Activated CD4-positive, alpha-beta memory T cell treated with anti-CD3 and anti-CD28 coated beads, Interleukin-2, amount 10 ng/mL, durations not matched to agents 7 days and 5 days (primary cell): ENCODE measurements around the gene TNFSF13. TPM values are rescaled to one million over a fixed set of nuclear protein-coding genes. Genes with fewer than 3 reads are reported as not detected.
"Not testable (repeated sequence)": the region's sequence is repeated elsewhere in the genome, so short reads cannot be mapped to it uniquely, and the experiment has no call there.

Experiments used
- CTCF ChIA-PET: fragments of 350-600 bp; sonication (Branson Sonifier 250); formaldehyde crosslinking; loops from one replicate; lab custom pipeline; 2021; ENCODE audit warnings: antibody characterized with exemption, inconsistent platforms; lab: Charles Lee
- POLR2A ChIA-PET: fragments of 350-600 bp; sonication (Branson Sonifier 250); formaldehyde crosslinking; loops from one replicate; lab custom pipeline; 2021; ENCODE audit warnings: antibody characterized with exemption; lab: Charles Lee
- DNase-seq: peaks from one replicate; pipeline ENCODE4 v3.0.0-alpha.2; 2020
- H3K27ac Mint-ChIP-seq: one replicate; pipeline ENCODE4 v1.8.0; 2021; ENCODE audit warnings: mild to moderate bottlenecking, mixed read lengths
- H3K27me3 Mint-ChIP-seq: one replicate; pipeline ENCODE4 v1.8.0; 2021; ENCODE audit warnings: mixed read lengths
- H3K36me3 Mint-ChIP-seq: one replicate; pipeline ENCODE4 v1.8.0; 2021; ENCODE audit warnings: low read depth, mixed read lengths
- H3K4me1 Mint-ChIP-seq: one replicate; pipeline ENCODE4 v1.8.0; 2021; ENCODE audit warnings: mixed read lengths
- H3K4me3 Mint-ChIP-seq: one replicate; pipeline ENCODE4 v1.8.0; 2021; ENCODE audit warnings: mild to moderate bottlenecking, mixed read lengths
- H3K9me3 Mint-ChIP-seq: one replicate; pipeline ENCODE4 v1.8.0; 2021; ENCODE audit warnings: mixed read lengths
- total RNA-seq, 2 experiments: library from RNA; stranded (reverse); gene quantifications; one replicate each; pipeline ENCODE4 v1.2.3, GENCODE V29; 2021

TNFSF13 gene
- total RNA-seq, 2 experiments from 2014 or later, result 1.8 to 2.0 TPM

GRCh38 chr17:7587420-7588151, 29.0 kb downstream of the TNFSF13 start:
- no peak overlapping the region for H3K4me3 Mint-ChIP-seq
- H3K36me3 Mint-ChIP-seq, result peaks cover 42% of the 10 kb centered on the region
- DNase-seq, result no peak
- peak overlapping the region; percentile 35 for H3K27ac Mint-ChIP-seq
- no peaks in the 10 kb centered on the region for H3K9me3 Mint-ChIP-seq
- H3K4me1 Mint-ChIP-seq, result peaks cover 30% of the 10 kb centered on the region
- POLR2A ChIA-PET, result interaction anchor here (5.1 to 8.7 kb wide), 2 partner anchors 15 to 99 kb away, joined by 129 to 169 read pairs; partner anchors contain the start of genes TP53 and WRAP53
- H3K27me3 Mint-ChIP-seq, result no peaks in the 10 kb centered on the region
- CTCF ChIA-PET, result interaction anchor here (0.9 to 1.5 kb wide), 2 partner anchors 156 to 231 kb away, joined by 5 read pairs; no protein-coding TSS in a partner anchor

- Mint-ChIP-seq H3K27me3 (no peaks in the 10 kb centered on the region), H3K4me3 (no peak overlapping the region), H3K27ac (no peak overlapping the region), H3K9me3 (no peaks in the 10 kb centered on the region), H3K36me3 (peaks cover 51% of the 10 kb centered on the region), H3K4me1 (peaks cover 22% of the 10 kb centered on the region)
- DNase-seq, result no peak
- ChIA-PET POLR2A (interaction anchor here (1.0 to 2.3 kb wide), 7 partner anchors 9 to 103 kb away, joined by 3 to 17 read pairs (median 3); partner anchors contain the start of genes CD68, TP53 and WRAP53), CTCF (interaction anchor here (0.6 to 2.4 kb wide), 24 partner anchors 8 to 238 kb away, joined by 3 to 24 read pairs (median 4); partner anchors contain the start of genes CHRNB1, FXR2, SENP3 and TMEM256)
Measured at GRCh38 chr17:7588553-7589203, 30.1 kb downstream of the TNFSF13 start.

GRCh38 chr17:7589204-7589868, 30.8 kb downstream of the TNFSF13 start:
- POLR2A ChIA-PET, result interaction anchor here (1.0 to 2.3 kb wide), 8 partner anchors 9 to 104 kb away, joined by 3 to 17 read pairs (median 4); partner anchors contain the start of genes CD68, TP53 and WRAP53
- H3K27ac Mint-ChIP-seq, result peak overlapping the region; percentile 26
- peaks cover 58% of the 10 kb centered on the region for H3K36me3 Mint-ChIP-seq
- no peaks in the 10 kb centered on the region for H3K27me3 Mint-ChIP-seq
- H3K4me3 Mint-ChIP-seq, result no peak overlapping the region
- DNase-seq, result peak; percentile 71
- H3K9me3 Mint-ChIP-seq, result no peaks in the 10 kb centered on the region
- H3K4me1 Mint-ChIP-seq, result peaks cover 22% of the 10 kb centered on the region
- CTCF ChIA-PET, result interaction anchor here (0.6 to 2.4 kb wide), 26 partner anchors 9 to 253 kb away, joined by 3 to 24 read pairs (median 4); partner anchors contain the start of genes ACAP1, CHRNB1, FXR2 and SENP3

GRCh38 chr17:7589891-7590691, 31.5 kb downstream of the TNFSF13 start, which contains the start of gene SOX15:
Gene SOX15 (minus strand): TSS chr17:7590094. CDS start chr17:7589676, 418 bp downstream.
- DNase-seq, result no peak
- H3K27me3 Mint-ChIP-seq, result no peaks in the 10 kb centered on the region
- H3K9me3 Mint-ChIP-seq, result no peaks in the 10 kb centered on the region
- CTCF ChIA-PET, result interaction anchor here (0.7 to 2.4 kb wide), 22 partner anchors 9 to 254 kb away, joined by 3 to 24 read pairs (median 4); partner anchors contain the start of genes ACAP1, CHRNB1, FXR2 and SENP3
- peaks cover 16% of the 10 kb centered on the region for H3K4me1 Mint-ChIP-seq
- POLR2A ChIA-PET, result interaction anchor here (0.8 to 2.3 kb wide), 7 partner anchors 10 to 98 kb away, joined by 3 to 17 read pairs (median 4); partner anchors contain the start of genes CD68, TP53 and WRAP53
- peak within 1 kb of the TSS; percentile 26 for H3K27ac Mint-ChIP-seq
- peaks cover 61% of the 10 kb centered on the region for H3K36me3 Mint-ChIP-seq
- no peak within 1 kb of the TSS for H3K4me3 Mint-ChIP-seq

GRCh38 chr17:7590743-7591142, 32.2 kb downstream of the TNFSF13 start:
- H3K36me3 Mint-ChIP-seq, result peaks cover 64% of the 10 kb centered on the region

GRCh38 chr17:7591596-7591995, 33.0 kb downstream of the TNFSF13 start:
- no peak overlapping the region for H3K27ac Mint-ChIP-seq
- peaks cover 68% of the 10 kb centered on the region for H3K36me3 Mint-ChIP-seq
- POLR2A ChIA-PET, result interaction anchor here (1.4 kb wide), 1 partner anchor 13 kb away, joined by 3 read pairs; the partner anchor contains the start of gene CD68

More at GRCh38 chr17:7590743-7591142, 32.2 kb downstream of the TNFSF13 start:
- Mint-ChIP-seq H3K4me3 (no peak overlapping the region), H3K4me1 (peaks cover 9% of the 10 kb centered on the region), H3K9me3 (no peaks in the 10 kb centered on the region), H3K27me3 (no peaks in the 10 kb centered on the region), H3K27ac (no peak overlapping the region)
- DNase-seq, result no peak
- ChIA-PET CTCF (interaction anchor here (0.7 to 2.4 kb wide), 4 partner anchors 11 to 97 kb away, joined by 3 to 12 read pairs (median 8); partner anchors contain the start of genes SENP3 and TP53), POLR2A (interaction anchor here (0.8 to 2.1 kb wide), 4 partner anchors 11 to 97 kb away, joined by 3 to 8 read pairs (median 6); partner anchors contain the start of genes CD68, TP53 and WRAP53)

GRCh38 chr17:7592422-7593021, 34.0 kb downstream of the TNFSF13 start:
- peaks cover 66% of the 10 kb centered on the region for H3K36me3 Mint-ChIP-seq
- peaks cover 2% of the 10 kb centered on the region for H3K4me1 Mint-ChIP-seq
- POLR2A ChIA-PET, result interaction anchor here (1.1 to 3.1 kb wide), 3 partner anchors 8 to 95 kb away, joined by 3 to 21 read pairs (median 4); partner anchors contain the start of genes CD68, MPDU1 and TP53
- no peak overlapping the region for H3K27ac Mint-ChIP-seq
- DNase-seq, result no peak
- H3K4me3 Mint-ChIP-seq, result no peak overlapping the region
- H3K9me3 Mint-ChIP-seq, result no peaks in the 10 kb centered on the region
- CTCF ChIA-PET, result interaction anchor here (0.6 kb wide), 1 partner anchor 23 kb away, joined by 3 read pairs; no protein-coding TSS in a partner anchor
- H3K27me3 Mint-ChIP-seq, result no peaks in the 10 kb centered on the region

More at GRCh38 chr17:7591596-7591995, 33.0 kb downstream of the TNFSF13 start:
- H3K27me3 Mint-ChIP-seq, result no peaks in the 10 kb centered on the region
- no peak for DNase-seq
- no peaks in the 10 kb centered on the region for H3K9me3 Mint-ChIP-seq
- CTCF ChIA-PET, result no interaction called here
- H3K4me1 Mint-ChIP-seq, result peaks cover 4% of the 10 kb centered on the region
- no peak overlapping the region for H3K4me3 Mint-ChIP-seq

- ChIA-PET CTCF (no interaction called here), POLR2A (interaction anchor here (1.1 to 3.1 kb wide), 2 partner anchors 9 to 94 kb away, joined by 4 to 21 read pairs; partner anchors contain the start of genes MPDU1 and TP53)
- Mint-ChIP-seq H3K27me3 (no peaks in the 10 kb centered on the region), H3K9me3 (no peaks in the 10 kb centered on the region), H3K36me3 (peaks cover 60% of the 10 kb centered on the region), H3K4me3 (no peak overlapping the region), H3K4me1 (peaks cover 2% of the 10 kb centered on the region), H3K27ac (no peak overlapping the region)
- no peak for DNase-seq
Measured at GRCh38 chr17:7593296-7593695, 34.7 kb downstream of the TNFSF13 start.

- POLR2A ChIA-PET, H3K9me3 Mint-ChIP-seq, DNase-seq, CTCF ChIA-PET, H3K27me3 Mint-ChIP-seq, H3K4me3 Mint-ChIP-seq, H3K27ac Mint-ChIP-seq, H3K4me1 Mint-ChIP-seq: not testable (repeated sequence)
- peaks cover 63% of the 10 kb centered on the region for H3K36me3 Mint-ChIP-seq
Measured at GRCh38 chr17:7597561-7597960, 39.0 kb downstream of the TNFSF13 start.

- H3K4me1 Mint-ChIP-seq, result peaks cover 5% of the 10 kb centered on the region
- H3K9me3 Mint-ChIP-seq, result no peaks in the 10 kb centered on the region
- H3K36me3 Mint-ChIP-seq, result peaks cover 38% of the 10 kb centered on the region
- CTCF ChIA-PET, result no interaction called here
- no peak overlapping the region for H3K4me3 Mint-ChIP-seq
- POLR2A ChIA-PET, result interaction anchor here (1.0 kb wide), 1 partner anchor 78 kb away, joined by 3 read pairs; no protein-coding TSS in a partner anchor
- H3K27ac Mint-ChIP-seq, result no peak overlapping the region
- no peak for DNase-seq
- H3K27me3 Mint-ChIP-seq, result no peaks in the 10 kb centered on the region
Measured at GRCh38 chr17:7606280-7606679, 47.7 kb downstream of the TNFSF13 start.

- Mint-ChIP-seq H3K4me3 (no peak overlapping the region), H3K36me3 (peaks cover 19% of the 10 kb centered on the region), H3K9me3 (no peaks in the 10 kb centered on the region), H3K27ac (no peak overlapping the region), H3K4me1 (peaks cover 30% of the 10 kb centered on the region), H3K27me3 (no peaks in the 10 kb centered on the region)
- CTCF ChIA-PET, result interaction anchor here (0.6 to 1.4 kb wide), 2 partner anchors 10 to 379 kb away, joined by 3 read pairs; no protein-coding TSS in a partner anchor
- POLR2A ChIA-PET, result interaction anchor here (1.2 to 2.0 kb wide), 2 partner anchors 27 to 31 kb away, joined by 3 to 8 read pairs; partner anchors contain the start of genes CD68 and MPDU1
- DNase-seq, result no peak
Measured at GRCh38 chr17:7610641-7611040, 52.1 kb downstream of the TNFSF13 start.
